ENCODE data around the gene TRMU.
"Not testable (repeated sequence)": the region's sequence is repeated elsewhere in the genome, so short reads cannot be mapped to it uniquely, and the experiment has no call there.

Gene TRMU

GRCh38 chr22:46300491-46300890, 35.0 kb upstream of the TRMU start:
- no peaks in the 10 kb centered on the region for H3K9me3 ChIP-seq (ENCODE audit: control insufficient read depth in 1 of 2, low read length in 2 of 2)
- H3K36me3 ChIP-seq (ENCODE audit: control insufficient read depth in 1 of 2, insufficient read depth in 2 of 2, low read length in 2 of 2) = peaks cover 0 to 11% of the 10 kb centered on the region in 2 donors
- no peak overlapping the region for H3K27ac ChIP-seq (ENCODE audit: low read depth, low read length)
- peaks cover 12 to 22% of the 10 kb centered on the region in 2 donors for H3K4me1 ChIP-seq (ENCODE audit: control insufficient read depth in 1 of 2, insufficient read depth in 2 of 2, low read length in 2 of 2)
- no peak overlapping the region for H3K9ac ChIP-seq (ENCODE audit: low read depth in 1 of 2, low read length in 2 of 2)
- H3K27me3 ChIP-seq (ENCODE audit: control insufficient read depth in 1 of 2, insufficient read depth in 2 of 2, low read length in 2 of 2) = no peaks in the 10 kb centered on the region
- H3K4me3 ChIP-seq (ENCODE audit: low read depth in 1 of 2, low read length in 2 of 2) = no peak overlapping the region

- H3K4me1 ChIP-seq (ENCODE audit: control insufficient read depth in 1 of 2, insufficient read depth in 2 of 2, low read length in 2 of 2) = no peaks in the 10 kb centered on the region
- H3K27me3 ChIP-seq (ENCODE audit: control insufficient read depth in 1 of 2, insufficient read depth in 2 of 2, low read length in 2 of 2) = no peaks in the 10 kb centered on the region
These were observed 32.1 kb upstream of the TRMU start for GRCh38 chr22:46303347-46303965.

GRCh38 chr22:46308283-46308988, 27.1 kb upstream of the TRMU start:
- Histone ChIP-seq H3K4me1 (ENCODE audit: control insufficient read depth in 1 of 2, insufficient read depth in 2 of 2, low read length in 2 of 2) (no peaks in the 10 kb centered on the region), H3K9ac (ENCODE audit: low read depth in 1 of 2, low read length in 2 of 2) (no peak overlapping the region), H3K9me3 (ENCODE audit: control insufficient read depth in 1 of 2, low read length in 2 of 2) (no peaks in the 10 kb centered on the region), H3K27ac (ENCODE audit: low read depth, low read length) (no peak overlapping the region), H3K36me3 (ENCODE audit: control insufficient read depth in 1 of 2, insufficient read depth in 2 of 2, low read length in 2 of 2) (peaks cover 0 to 6% of the 10 kb centered on the region in 2 donors), H3K27me3 (ENCODE audit: control insufficient read depth in 1 of 2, insufficient read depth in 2 of 2, low read length in 2 of 2) (no peaks in the 10 kb centered on the region), H3K4me3 (ENCODE audit: low read depth in 1 of 2, low read length in 2 of 2) (no peak overlapping the region)

More at GRCh38 chr22:46303347-46303965, 32.1 kb upstream of the TRMU start:
- Histone ChIP-seq H3K9ac (ENCODE audit: low read depth in 1 of 2, low read length in 2 of 2) (no peak overlapping the region), H3K36me3 (ENCODE audit: control insufficient read depth in 1 of 2, insufficient read depth in 2 of 2, low read length in 2 of 2) (peaks cover 0 to 10% of the 10 kb centered on the region in 2 donors), H3K9me3 (ENCODE audit: control insufficient read depth in 1 of 2, low read length in 2 of 2) (no peaks in the 10 kb centered on the region), H3K4me3 (ENCODE audit: low read depth in 1 of 2, low read length in 2 of 2) (no peak overlapping the region), H3K27ac (ENCODE audit: low read depth, low read length) (no peak overlapping the region)

- Histone ChIP-seq H3K36me3 (ENCODE audit: control insufficient read depth in 1 of 2, insufficient read depth in 2 of 2, low read length in 2 of 2) (peaks cover 0 to 6% of the 10 kb centered on the region in 2 donors), H3K9ac (ENCODE audit: low read depth in 1 of 2, low read length in 2 of 2) (no peak overlapping the region), H3K27ac (ENCODE audit: low read depth, low read length) (no peak overlapping the region), H3K4me3 (ENCODE audit: low read depth in 1 of 2, low read length in 2 of 2) (no peak overlapping the region), H3K27me3 (ENCODE audit: control insufficient read depth in 1 of 2, insufficient read depth in 2 of 2, low read length in 2 of 2) (no peaks in the 10 kb centered on the region), H3K9me3 (ENCODE audit: control insufficient read depth in 1 of 2, low read length in 2 of 2) (no peaks in the 10 kb centered on the region), H3K4me1 (ENCODE audit: control insufficient read depth in 1 of 2, insufficient read depth in 2 of 2, low read length in 2 of 2) (no peaks in the 10 kb centered on the region)
These were observed 25.9 kb upstream of the TRMU start for GRCh38 chr22:46309526-46310085.

GRCh38 chr22:46312056-46312455, 23.5 kb upstream of the TRMU start:
- Histone ChIP-seq H3K27me3 (ENCODE audit: control insufficient read depth in 1 of 2, insufficient read depth in 2 of 2, low read length in 2 of 2) (no peaks in the 10 kb centered on the region), H3K9me3 (ENCODE audit: control insufficient read depth in 1 of 2, low read length in 2 of 2) (no peaks in the 10 kb centered on the region), H3K36me3 (ENCODE audit: control insufficient read depth in 1 of 2, insufficient read depth in 2 of 2, low read length in 2 of 2) (peaks cover 0 to 6% of the 10 kb centered on the region in 2 donors), H3K9ac (ENCODE audit: low read depth in 1 of 2, low read length in 2 of 2) (no peak overlapping the region), H3K4me3 (ENCODE audit: low read depth in 1 of 2, low read length in 2 of 2) (no peak overlapping the region), H3K4me1 (ENCODE audit: control insufficient read depth in 1 of 2, insufficient read depth in 2 of 2, low read length in 2 of 2) (no peaks in the 10 kb centered on the region), H3K27ac (ENCODE audit: low read depth, low read length) (no peak overlapping the region)

- H3K4me1 ChIP-seq (ENCODE audit: control insufficient read depth in 1 of 2, insufficient read depth in 2 of 2, low read length in 2 of 2); H3K9ac ChIP-seq (ENCODE audit: low read depth in 1 of 2, low read length in 2 of 2); H3K4me3 ChIP-seq (ENCODE audit: low read depth in 1 of 2, low read length in 2 of 2); H3K27me3 ChIP-seq (ENCODE audit: control insufficient read depth in 1 of 2, insufficient read depth in 2 of 2, low read length in 2 of 2); H3K27ac ChIP-seq (ENCODE audit: low read depth, low read length); H3K9me3 ChIP-seq (ENCODE audit: control insufficient read depth in 1 of 2, low read length in 2 of 2); H3K36me3 ChIP-seq (ENCODE audit: control insufficient read depth in 1 of 2, insufficient read depth in 2 of 2, low read length in 2 of 2): not testable (repeated sequence)
These were observed 22.7 kb upstream of the TRMU start for GRCh38 chr22:46312848-46313247.

GRCh38 chr22:46315976-46316375, 19.5 kb upstream of the TRMU start:
- H3K4me3 ChIP-seq (ENCODE audit: low read depth in 1 of 2, low read length in 2 of 2) = no peak overlapping the region
- no peaks in the 10 kb centered on the region for H3K27me3 ChIP-seq (ENCODE audit: control insufficient read depth in 1 of 2, insufficient read depth in 2 of 2, low read length in 2 of 2)
- H3K9ac ChIP-seq (ENCODE audit: low read depth in 1 of 2, low read length in 2 of 2) = no peak overlapping the region
- no peaks in the 10 kb centered on the region for H3K4me1 ChIP-seq (ENCODE audit: control insufficient read depth in 1 of 2, insufficient read depth in 2 of 2, low read length in 2 of 2)
- peaks cover 0 to 21% of the 10 kb centered on the region in 2 donors for H3K36me3 ChIP-seq (ENCODE audit: control insufficient read depth in 1 of 2, insufficient read depth in 2 of 2, low read length in 2 of 2)
- no peaks in the 10 kb centered on the region for H3K9me3 ChIP-seq (ENCODE audit: control insufficient read depth in 1 of 2, low read length in 2 of 2)
- H3K27ac ChIP-seq (ENCODE audit: low read depth, low read length) = no peak overlapping the region

GRCh38 chr22:46317646-46318045, 17.9 kb upstream of the TRMU start:
- Histone ChIP-seq H3K36me3 (ENCODE audit: control insufficient read depth in 1 of 2, insufficient read depth in 2 of 2, low read length in 2 of 2) (peaks cover 0 to 23% of the 10 kb centered on the region in 2 donors), H3K9ac (ENCODE audit: low read depth in 1 of 2, low read length in 2 of 2) (no peak overlapping the region), H3K27me3 (ENCODE audit: control insufficient read depth in 1 of 2, insufficient read depth in 2 of 2, low read length in 2 of 2) (no peaks in the 10 kb centered on the region), H3K9me3 (ENCODE audit: control insufficient read depth in 1 of 2, low read length in 2 of 2) (no peaks in the 10 kb centered on the region), H3K4me1 (ENCODE audit: control insufficient read depth in 1 of 2, insufficient read depth in 2 of 2, low read length in 2 of 2) (no peaks in the 10 kb centered on the region), H3K4me3 (ENCODE audit: low read depth in 1 of 2, low read length in 2 of 2) (no peak overlapping the region), H3K27ac (ENCODE audit: low read depth, low read length) (no peak overlapping the region)

GRCh38 chr22:46318576-46318975, 16.9 kb upstream of the TRMU start:
- peaks cover 0 to 29% of the 10 kb centered on the region in 2 donors for H3K36me3 ChIP-seq (ENCODE audit: control insufficient read depth in 1 of 2, insufficient read depth in 2 of 2, low read length in 2 of 2)
- H3K9me3 ChIP-seq (ENCODE audit: control insufficient read depth in 1 of 2, low read length in 2 of 2) = no peaks in the 10 kb centered on the region
- H3K4me1 ChIP-seq (ENCODE audit: control insufficient read depth in 1 of 2, insufficient read depth in 2 of 2, low read length in 2 of 2) = no peaks in the 10 kb centered on the region
- H3K27me3 ChIP-seq (ENCODE audit: control insufficient read depth in 1 of 2, insufficient read depth in 2 of 2, low read length in 2 of 2) = no peaks in the 10 kb centered on the region
- H3K4me3 ChIP-seq (ENCODE audit: low read depth in 1 of 2, low read length in 2 of 2) = no peak overlapping the region
- H3K9ac ChIP-seq (ENCODE audit: low read depth in 1 of 2, low read length in 2 of 2) = no peak overlapping the region
- no peak overlapping the region for H3K27ac ChIP-seq (ENCODE audit: low read depth, low read length)

- Histone ChIP-seq H3K27ac (ENCODE audit: low read depth, low read length) (no peak overlapping the region), H3K4me3 (ENCODE audit: low read depth in 1 of 2, low read length in 2 of 2) (no peak overlapping the region), H3K9ac (ENCODE audit: low read depth in 1 of 2, low read length in 2 of 2) (no peak overlapping the region), H3K9me3 (ENCODE audit: control insufficient read depth in 1 of 2, low read length in 2 of 2) (no peaks in the 10 kb centered on the region), H3K36me3 (ENCODE audit: control insufficient read depth in 1 of 2, insufficient read depth in 2 of 2, low read length in 2 of 2) (peaks cover 0 to 29% of the 10 kb centered on the region in 2 donors), H3K27me3 (ENCODE audit: control insufficient read depth in 1 of 2, insufficient read depth in 2 of 2, low read length in 2 of 2) (no peaks in the 10 kb centered on the region), H3K4me1 (ENCODE audit: control insufficient read depth in 1 of 2, insufficient read depth in 2 of 2, low read length in 2 of 2) (no peaks in the 10 kb centered on the region)
These were observed 16.2 kb upstream of the TRMU start for GRCh38 chr22:46319319-46319718.
